ENCODE results near the gene FTO. TPM values are rescaled to one million over a fixed set of nuclear protein-coding genes. Genes with fewer than 3 reads are reported as not detected.

FTO gene
- total RNA-seq, 1 donor from 2014 or later, result 85.1 TPM

GRCh38 chr16:53743149-53743566 is 39.2 kb downstream of the FTO start:
- TF ChIP-seq, protein P1, sequence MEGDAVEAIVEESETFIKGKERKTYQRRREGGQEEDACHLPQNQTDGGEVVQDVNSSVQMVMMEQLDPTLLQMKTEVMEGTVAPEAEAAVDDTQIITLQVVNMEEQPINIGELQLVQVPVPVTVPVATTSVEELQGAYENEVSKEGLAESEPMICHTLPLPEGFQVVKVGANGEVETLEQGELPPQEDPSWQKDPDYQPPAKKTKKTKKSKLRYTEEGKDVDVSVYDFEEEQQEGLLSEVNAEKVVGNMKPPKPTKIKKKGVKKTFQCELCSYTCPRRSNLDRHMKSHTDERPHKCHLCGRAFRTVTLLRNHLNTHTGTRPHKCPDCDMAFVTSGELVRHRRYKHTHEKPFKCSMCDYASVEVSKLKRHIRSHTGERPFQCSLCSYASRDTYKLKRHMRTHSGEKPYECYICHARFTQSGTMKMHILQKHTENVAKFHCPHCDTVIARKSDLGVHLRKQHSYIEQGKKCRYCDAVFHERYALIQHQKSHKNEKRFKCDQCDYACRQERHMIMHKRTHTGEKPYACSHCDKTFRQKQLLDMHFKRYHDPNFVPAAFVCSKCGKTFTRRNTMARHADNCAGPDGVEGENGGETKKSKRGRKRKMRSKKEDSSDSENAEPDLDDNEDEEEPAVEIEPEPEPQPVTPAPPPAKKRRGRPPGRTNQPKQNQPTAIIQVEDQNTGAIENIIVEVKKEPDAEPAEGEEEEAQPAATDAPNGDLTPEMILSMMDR (conservative IDR thresholded peaks at IDR 0.05), result peak; percentile 74
- Mint-ChIP-seq H3K4me1 (ENCODE audit: unreplicated experiment) (peaks cover 36% of the 10 kb centered on the region), H3K27ac (no peak overlapping the region), H3K27me3 (no peaks in the 10 kb centered on the region), H3K9me3 (peaks cover 4% of the 10 kb centered on the region), H3K36me3 (no peaks in the 10 kb centered on the region), H3K4me3 (no peak overlapping the region)
- no peak for DNase-seq (ENCODE audit: extremely low spot score, unreplicated experiment)

DNA sequence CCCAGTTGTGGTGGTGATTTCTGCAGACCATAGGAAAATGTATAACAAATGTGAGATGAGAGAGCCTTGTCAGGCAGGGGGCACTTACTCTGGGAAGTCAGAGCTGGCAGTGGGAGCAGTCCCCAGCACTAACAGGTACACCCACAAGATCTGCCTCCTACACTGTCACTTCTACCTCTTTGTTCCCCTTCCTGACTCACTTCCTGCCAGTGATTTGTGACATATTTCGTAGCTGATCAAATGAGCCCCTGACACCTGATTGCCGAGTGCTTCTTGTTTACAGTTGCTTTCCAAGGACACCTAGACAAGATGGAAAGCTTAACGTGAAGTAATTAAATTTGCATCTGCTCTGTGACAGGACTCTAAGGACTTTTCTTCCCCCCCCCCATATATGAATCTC is 40.5 kb downstream of the FTO start:
- no peaks in the 10 kb centered on the region for H3K36me3 Mint-ChIP-seq
- no peak overlapping the region for H3K27ac Mint-ChIP-seq
- H3K27me3 Mint-ChIP-seq, result no peaks in the 10 kb centered on the region

DNA sequence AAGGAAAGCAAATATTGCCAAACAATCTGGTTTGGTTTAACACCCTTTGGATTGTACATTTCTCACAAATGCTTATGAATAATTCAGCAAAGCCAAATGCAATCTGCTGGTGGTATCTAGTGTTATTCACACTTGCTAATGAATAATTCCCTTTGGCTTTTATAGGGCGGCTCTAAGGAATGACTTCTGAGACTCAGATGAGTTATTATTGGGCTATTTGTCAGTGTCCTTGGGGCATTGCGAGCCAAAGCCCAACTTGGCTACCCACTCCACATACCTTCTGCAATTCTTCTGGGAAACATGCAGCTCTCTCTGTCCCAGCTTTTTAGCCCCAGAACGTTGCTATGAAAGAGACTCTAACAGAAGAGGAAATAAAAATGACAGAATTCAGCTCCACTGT is 41.1 kb downstream of the FTO start:
- peaks cover 4% of the 10 kb centered on the region for H3K9me3 Mint-ChIP-seq
- H3K27me3 Mint-ChIP-seq, result no peaks in the 10 kb centered on the region
- DNase-seq (ENCODE audit: extremely low spot score, unreplicated experiment), result no peak
- H3K27ac Mint-ChIP-seq, result peak overlapping the region; percentile 39
- peaks cover 30% of the 10 kb centered on the region for H3K4me1 Mint-ChIP-seq (ENCODE audit: unreplicated experiment)
- TF ChIP-seq, protein P1 (conservative IDR thresholded peaks at IDR 0.05), result no peak
- H3K36me3 Mint-ChIP-seq, result no peaks in the 10 kb centered on the region
- H3K4me3 Mint-ChIP-seq, result no peak overlapping the region

More for the DNA sequence above, 40.5 kb downstream of the FTO start:
- peaks cover 4% of the 10 kb centered on the region for H3K9me3 Mint-ChIP-seq
- H3K4me1 Mint-ChIP-seq (ENCODE audit: unreplicated experiment), result peaks cover 36% of the 10 kb centered on the region
- no peak overlapping the region for H3K4me3 Mint-ChIP-seq
- TF ChIP-seq, protein P1 (conservative IDR thresholded peaks at IDR 0.05), result no peak
- no peak for DNase-seq (ENCODE audit: extremely low spot score, unreplicated experiment)

DNA sequence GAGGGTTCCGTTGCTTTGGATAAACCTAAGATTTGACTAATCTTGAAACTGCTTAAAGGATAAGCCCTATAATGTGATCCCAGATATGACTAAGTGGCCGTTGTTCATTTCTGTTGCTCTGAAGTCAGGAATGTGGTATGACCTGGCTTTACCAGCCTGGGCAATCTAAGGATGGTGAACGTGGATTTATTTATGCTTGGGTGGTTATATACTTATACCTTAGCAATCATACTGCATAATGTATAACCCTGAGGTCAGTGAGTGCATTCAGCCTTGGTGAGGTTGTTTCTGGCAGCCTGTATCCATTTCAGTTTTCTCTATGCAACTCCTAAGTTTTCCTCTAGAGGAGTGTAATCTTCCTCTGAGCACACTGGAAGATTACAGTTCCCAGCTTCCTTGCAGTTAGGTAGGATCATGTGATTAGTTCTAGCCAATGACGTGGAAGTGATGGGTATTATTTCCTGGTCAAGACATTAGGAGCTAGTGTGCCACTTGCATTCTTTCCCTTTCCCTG is 41.9 kb downstream of the FTO start:
- no peaks in the 10 kb centered on the region for H3K27me3 Mint-ChIP-seq
- TF ChIP-seq, protein P1 (conservative IDR thresholded peaks at IDR 0.05), result peak; percentile 29
- H3K27ac Mint-ChIP-seq, result no peak overlapping the region
- no peaks in the 10 kb centered on the region for H3K36me3 Mint-ChIP-seq
- peaks cover 4% of the 10 kb centered on the region for H3K9me3 Mint-ChIP-seq
- no peak for DNase-seq (ENCODE audit: extremely low spot score, unreplicated experiment)
- H3K4me3 Mint-ChIP-seq, result no peak overlapping the region
- peaks cover 24% of the 10 kb centered on the region for H3K4me1 Mint-ChIP-seq (ENCODE audit: unreplicated experiment)

- Mint-ChIP-seq H3K27ac (no peak overlapping the region), H3K4me1 (ENCODE audit: unreplicated experiment) (peaks cover 37% of the 10 kb centered on the region), H3K36me3 (no peaks in the 10 kb centered on the region), H3K27me3 (no peaks in the 10 kb centered on the region), H3K4me3 (no peak overlapping the region), H3K9me3 (no peaks in the 10 kb centered on the region)
- no peak for DNase-seq (ENCODE audit: extremely low spot score, unreplicated experiment)
- TF ChIP-seq, protein P1 (conservative IDR thresholded peaks at IDR 0.05), result no peak
Observed at GRCh38 chr16:53752560-53752959, 48.6 kb downstream of the FTO start.

DNA sequence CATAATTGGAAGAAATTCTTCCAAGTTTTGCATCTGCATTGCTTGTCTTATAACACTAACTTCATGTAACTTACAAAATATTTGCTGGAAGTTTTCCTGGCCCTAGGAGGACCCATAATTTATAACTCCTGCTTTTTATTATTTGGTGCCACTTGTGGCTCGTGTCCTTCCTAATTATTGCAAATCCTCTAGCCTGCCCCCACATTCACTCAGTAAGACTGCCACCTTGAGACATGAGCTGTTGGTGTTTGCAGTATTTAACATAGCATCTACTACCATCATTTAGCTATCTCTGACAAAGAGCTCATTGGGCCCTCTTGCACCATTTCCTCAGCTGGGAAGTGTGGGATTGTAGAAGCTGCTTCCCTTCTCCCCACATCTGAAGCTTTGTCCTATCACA is 49.5 kb downstream of the FTO start:
- no peaks in the 10 kb centered on the region for H3K36me3 Mint-ChIP-seq
- H3K4me1 Mint-ChIP-seq (ENCODE audit: unreplicated experiment), result peaks cover 42% of the 10 kb centered on the region
- no peaks in the 10 kb centered on the region for H3K9me3 Mint-ChIP-seq
- TF ChIP-seq, protein P1 (conservative IDR thresholded peaks at IDR 0.05), result no peak
- H3K4me3 Mint-ChIP-seq, result no peak overlapping the region
- H3K27me3 Mint-ChIP-seq, result no peaks in the 10 kb centered on the region
- DNase-seq (ENCODE audit: extremely low spot score, unreplicated experiment), result no peak
- H3K27ac Mint-ChIP-seq, result no peak overlapping the region

All from type B pancreatic cell (in vitro differentiated cells).